Measurements from ENCODE around the gene AGR3.

AGR3 gene

DNA sequence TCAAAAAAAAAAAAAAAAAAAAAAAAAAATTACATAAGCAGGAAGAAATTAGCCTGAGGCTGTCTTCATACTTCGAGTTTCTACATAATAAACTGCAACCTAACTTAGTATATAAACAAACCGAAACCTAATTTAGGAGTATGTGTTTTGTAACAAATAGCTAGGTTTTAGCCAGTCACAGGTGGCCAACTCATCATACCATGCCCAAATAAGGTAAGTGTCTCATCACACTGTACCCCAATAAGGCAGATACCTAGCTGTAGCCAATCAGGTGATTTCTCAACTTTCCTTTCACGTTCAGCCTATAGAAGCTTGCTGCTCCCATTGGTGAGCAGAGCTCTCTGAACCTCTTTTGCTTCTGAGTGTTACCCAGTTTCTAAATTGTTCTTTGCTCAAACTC lies 63.1 kb downstream of the AGR3 start:
- no peak for DNase-seq

DNA sequence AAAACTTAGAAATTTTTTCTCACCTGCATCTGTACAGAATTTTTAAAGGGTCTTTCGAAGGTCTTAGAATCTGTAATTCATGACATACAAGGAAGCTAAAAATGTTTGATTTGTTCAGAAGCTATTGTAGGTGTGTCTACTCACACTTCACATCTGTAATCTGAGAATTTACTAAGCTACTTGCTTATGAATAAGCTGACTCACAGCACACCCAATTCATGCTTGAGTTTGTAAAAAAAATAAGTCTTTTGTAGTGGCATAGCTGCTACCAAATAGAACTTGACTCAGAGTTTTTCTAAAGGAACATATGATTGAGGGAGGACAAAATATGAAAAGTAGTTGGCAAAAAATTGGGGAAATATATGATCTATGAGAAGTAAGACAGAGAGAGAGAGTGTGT lies 64.2 kb downstream of the AGR3 start:
- no peak for DNase-seq

DNA sequence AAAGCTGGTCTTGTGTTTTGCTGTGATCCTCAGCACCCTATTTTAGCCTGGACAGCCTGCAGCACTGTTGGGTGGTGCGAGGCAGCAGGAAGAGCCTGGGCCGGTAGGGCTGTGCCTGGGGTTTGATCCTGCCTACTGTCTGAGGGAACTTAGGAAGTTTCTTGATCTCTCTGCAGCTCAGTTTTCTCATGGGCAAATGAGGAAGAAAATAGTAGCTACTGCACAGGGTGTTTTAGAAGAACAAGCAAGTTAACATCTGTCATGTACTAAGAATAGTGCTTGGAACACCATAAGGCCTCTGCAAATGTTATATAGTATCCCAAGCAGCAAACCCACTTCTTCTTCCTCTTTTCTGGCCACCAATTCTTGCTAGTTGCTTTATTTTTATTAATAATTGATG lies 65.0 kb downstream of the AGR3 start:
- DNase-seq: no peak

DNA sequence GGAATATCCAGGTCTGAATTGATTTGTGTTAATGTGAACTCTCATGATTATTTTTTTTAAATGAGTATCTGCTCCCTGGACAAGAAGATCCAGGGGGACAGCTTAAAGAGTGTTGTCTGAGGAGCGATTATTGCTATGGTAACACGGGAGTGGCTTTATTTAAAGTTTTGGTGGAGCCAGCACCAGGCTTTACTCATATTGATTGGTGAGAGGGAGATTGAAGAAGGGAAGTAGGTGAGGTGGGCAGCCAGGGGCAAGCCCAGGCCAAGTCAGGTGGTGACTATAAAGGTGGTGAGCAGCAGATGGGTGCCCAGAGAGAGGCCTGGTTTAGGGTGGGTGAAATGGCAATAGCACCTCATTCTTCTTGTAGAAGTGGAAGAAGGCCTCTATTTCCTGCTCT lies 66.8 kb downstream of the AGR3 start:
- no peak for DNase-seq

DNA sequence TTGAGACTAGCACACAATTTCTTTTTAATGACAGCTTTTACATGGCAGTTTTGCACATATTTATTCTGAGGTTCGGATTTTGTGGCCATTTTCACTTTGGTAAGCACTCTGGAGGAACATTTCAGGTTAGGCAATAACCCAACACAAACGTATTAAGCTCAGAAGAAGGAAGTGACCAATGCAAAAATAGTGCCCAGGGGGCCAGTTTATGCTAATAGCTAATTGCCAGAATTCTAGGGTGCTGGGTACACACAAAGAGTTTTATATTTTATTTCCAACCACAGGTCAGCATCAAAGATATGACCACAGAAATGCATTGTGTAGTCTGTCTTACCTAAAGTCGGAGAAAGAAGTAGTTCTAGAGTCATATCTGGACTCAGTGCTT lies 68.6 kb downstream of the AGR3 start:
- peak; percentile 17 for DNase-seq

DNA sequence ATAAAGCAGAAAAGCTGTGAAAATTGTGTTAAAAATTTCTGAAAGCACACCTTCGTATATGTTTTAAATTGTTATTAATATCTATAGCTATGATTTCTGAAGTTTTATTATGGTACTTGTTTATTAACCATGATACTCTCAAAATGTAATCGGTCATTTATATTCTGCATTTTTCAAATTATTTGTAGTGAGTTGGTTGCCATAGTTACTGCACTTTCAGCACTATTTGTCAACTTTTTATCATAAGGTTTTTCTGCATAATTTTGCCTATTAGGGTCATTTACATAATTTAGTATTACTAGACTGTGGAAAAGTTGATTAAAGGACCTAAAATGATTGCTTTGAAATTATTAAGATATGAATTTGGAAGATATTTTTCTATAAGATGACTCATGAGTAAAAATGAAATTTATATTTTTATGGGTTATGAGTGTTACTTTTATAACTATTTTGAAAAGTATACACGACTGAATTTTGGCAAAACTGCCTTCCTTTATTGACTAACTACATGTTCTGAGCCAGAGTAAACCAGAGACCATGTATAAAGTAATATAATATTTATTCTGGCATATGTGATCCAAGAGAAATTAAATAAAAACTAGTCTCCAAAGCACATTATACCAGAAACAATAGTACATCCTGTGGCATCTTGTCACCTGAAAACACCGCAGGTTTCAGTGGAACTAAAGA lies 69.1 kb downstream of the AGR3 start:
- DNase-seq: no peak

DNA sequence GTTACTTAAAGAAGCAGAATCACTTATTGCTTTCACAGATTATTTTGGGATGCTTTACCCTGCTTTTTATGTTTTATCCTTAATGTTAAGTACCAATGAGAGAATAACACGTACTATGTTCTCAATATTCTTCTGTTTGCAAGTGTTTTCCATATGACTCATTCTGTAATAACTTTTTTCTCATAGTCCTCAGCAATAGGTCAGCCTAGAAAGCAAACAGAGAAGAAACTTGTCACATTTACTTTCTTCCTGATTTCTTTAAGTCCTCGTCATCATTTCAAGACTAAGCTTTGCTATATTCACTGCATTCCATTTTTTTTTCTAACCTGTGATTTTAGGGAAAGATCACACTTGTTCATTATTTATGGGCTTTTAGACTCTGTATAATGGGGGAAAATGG lies 70.2 kb downstream of the AGR3 start:
- no peak for DNase-seq

DNA sequence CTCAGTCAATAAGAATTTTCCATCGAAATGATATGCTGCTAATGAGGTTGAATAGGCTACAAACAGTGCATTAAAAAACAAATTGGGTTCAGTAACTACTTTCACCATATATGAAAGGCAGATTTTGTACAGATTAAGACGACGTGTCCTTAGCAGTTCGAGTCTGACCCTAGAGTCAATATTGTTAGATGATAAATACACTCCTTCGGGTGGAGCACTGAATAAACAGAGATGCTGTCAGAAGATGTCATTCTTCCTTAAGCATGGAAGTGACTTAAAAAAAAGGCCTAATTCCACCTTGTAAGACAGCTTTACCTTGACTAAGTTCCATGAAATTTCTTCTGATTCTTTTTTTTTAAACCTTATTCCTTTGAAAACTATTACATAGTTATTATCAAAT lies 71.2 kb downstream of the AGR3 start:
- DNase-seq: no peak

DNA sequence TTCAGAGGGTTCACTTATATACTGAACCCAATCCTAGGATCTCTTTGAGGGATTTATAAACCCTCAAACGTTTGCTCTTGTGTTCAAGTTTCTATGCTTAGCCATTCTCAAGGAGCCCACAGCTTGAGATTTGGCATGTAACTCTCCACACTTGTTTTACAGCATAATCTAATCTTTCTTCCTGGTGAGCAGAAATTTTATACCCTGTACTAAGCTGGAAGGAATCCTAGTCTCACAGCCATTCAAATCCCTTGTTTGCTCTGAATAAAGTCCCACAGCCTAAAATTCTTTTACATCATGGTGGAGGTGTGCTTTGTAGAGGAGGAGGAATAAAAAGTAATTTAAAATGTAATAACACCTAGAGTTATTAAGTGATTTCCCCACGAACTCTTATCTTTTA lies 71.7 kb downstream of the AGR3 start:
- DNase-seq: no peak

Data from NCI-H1048 (cell line).